GM12878 (cell line): Measurements from ENCODE around the gene SARS1.

ENCODE experiments used
- CBX5 ChIP-seq: sonication (generic); IDR thresholded peaks from 2 replicates; pipeline ENCODE4 v1.6.1; 2016; ENCODE audit warnings: low read depth, moderate library complexity, mild to moderate bottlenecking, inconsistent platforms
- CTCF ChIP-seq, 3 experiments: IDR thresholded peaks in 2 of 3; conservative IDR thresholded peaks in 1 of 3; 2 replicates each; pipeline ENCODE4 v1.5.1; 2011; ENCODE audit warnings: low read depth in 3 of 3, low read length in 3 of 3, mild to moderate bottlenecking in 3 of 3, control low read depth in 2 of 3, moderate library complexity in 2 of 3, inconsistent platforms in 1 of 3, mixed read lengths in 1 of 3; ENCODE audit not compliant: control insufficient read depth in 2 of 3, insufficient read depth in 1 of 3; ENCODE audit errors: extremely low read depth in 1 of 3
- MEF2A ChIP-seq: IDR thresholded peaks from 2 replicates; pipeline ENCODE4 v1.6.1; 2011; ENCODE audit warnings: low read depth, mild to moderate bottlenecking, low read length, moderate library complexity; ENCODE audit not compliant: insufficient read depth
- MXI1 ChIP-seq: fragments of 150-350 bp; IDR thresholded peaks from 2 replicates; pipeline ENCODE4 v1.6.1; 2011; ENCODE audit warnings: low read depth, mild to moderate bottlenecking, inconsistent platforms, low read length, improper control_type of control experiment
- NR2C1 ChIP-seq: fragments of 450-650 bp; IDR thresholded peaks from 2 replicates; pipeline ENCODE4 v1.6.1; 2017; ENCODE audit warnings: antibody characterized with exemption, mild to moderate bottlenecking, moderate library complexity
- PAX5 ChIP-seq: IDR thresholded peaks from 2 replicates; pipeline ENCODE4 v1.6.1; 2011; ENCODE audit warnings: low read depth, low read length, borderline replicate concordance
- POLR2A ChIP-seq: IDR thresholded peaks from 2 replicates; pipeline ENCODE4 v1.6.1; 2011; ENCODE audit warnings: low read depth, mild to moderate bottlenecking, low read length
- REST ChIP-seq: IDR thresholded peaks from 2 replicates; pipeline ENCODE4 v1.6.1; 2012; ENCODE audit warnings: mild to moderate bottlenecking, low read depth, low read length
- SRF ChIP-seq, 2 experiments: IDR thresholded peaks; 2 replicates each; pipeline ENCODE4 v1.6.1; 2011; ENCODE audit warnings: low read depth in 2 of 2, low read length in 2 of 2, mild to moderate bottlenecking in 1 of 2, moderate library complexity in 1 of 2
- STAT1 ChIP-seq: fragments of 450-650 bp; conservative IDR thresholded peaks from 2 replicates; pipeline ENCODE4 v1.6.1; 2014; ENCODE audit warnings: antibody characterized with exemption, mild to moderate bottlenecking
- SUZ12 ChIP-seq: fragments of 200-600 bp; sonication (generic); IDR thresholded peaks from one replicate; pipeline ENCODE4 v1.6.1; 2018; ENCODE audit warnings: antibody characterized with exemption, mild to moderate bottlenecking; ENCODE audit not compliant: unreplicated experiment
- TAF1 ChIP-seq: IDR thresholded peaks from 2 replicates; pipeline ENCODE4 v1.6.1; 2011; ENCODE audit warnings: mild to moderate bottlenecking, low read depth, low read length, borderline replicate concordance
- ZSCAN29 ChIP-seq: fragments of 450-650 bp; IDR thresholded peaks from 2 replicates; pipeline ENCODE4 v1.6.1; 2017; ENCODE audit warnings: mild to moderate bottlenecking, moderate library complexity

- TF ChIP-seq CTCF (IDR thresholded peaks at IDR 0.05 in 2 of 3, conservative IDR thresholded peaks at IDR 0.05 in 1 of 3; ENCODE audit: control insufficient read depth in 2 of 3, extremely low read depth in 1 of 3, insufficient read depth in 1 of 3, low read depth in 3 of 3, low read length in 3 of 3) (no peak), SUZ12 (no peak), TAF1 (no peak), CBX5 (no peak), POLR2A (no peak), PAX5 (no peak), ZSCAN29 (no peak), SRF (IDR thresholded peaks at IDR 0.05; ENCODE audit: low read depth in 2 of 2, low read length in 2 of 2) (no peak), MEF2A (no peak), REST (no peak), MXI1 (no peak), NR2C1 (no peak), STAT1 (no peak)
Measured at GRCh38 chr1:109256085-109256484, 42.4 kb downstream of the SARS1 start.
